MCF 10A (cell line): ENCODE measurements around the gene CELF4. TPM values are rescaled to one million over a fixed set of nuclear protein-coding genes. Genes with fewer than 3 reads are reported as not detected.

Experiments used
- BruUV-seq: library from RNA; stranded (reverse); fragments of 400-500 nt; replicated peaks from 2 replicates; lab custom pipeline; 2021; lab: Mats Ljungman, UMichigan
- CTCF ChIA-PET: fragments of 300-600 bp; sonication (Branson Sonifier 250); formaldehyde crosslinking; extraction: SDS; loops from one replicate; lab custom pipeline; 2021; ENCODE audit warnings: antibody characterized with exemption, inconsistent platforms; lab: Yijun Ruan, JAX
- POLR2A ChIA-PET: fragments of 300-600, 350-650 bp; sonication (Branson Sonifier 250); formaldehyde crosslinking; extraction: SDS; loops from one replicate; lab custom pipeline; 2020; ENCODE audit warnings: antibody characterized with exemption, inconsistent platforms; lab: Yijun Ruan, JAX
- DNase-seq: peaks from one replicate; pipeline ENCODE4 v3.0.0-alpha.2; 2018; ENCODE audit not compliant: unreplicated experiment
- H3K27ac Mint-ChIP-seq: one replicate; pipeline ENCODE4 v1.8.0; 2022; ENCODE audit warnings: mild to moderate bottlenecking, low read depth, mixed read lengths; ENCODE audit not compliant: unreplicated experiment
- H3K27me3 Mint-ChIP-seq: one replicate; pipeline ENCODE4 v1.8.0; 2022; ENCODE audit warnings: mixed read lengths; ENCODE audit not compliant: insufficient read depth, unreplicated experiment
- H3K36me3 Mint-ChIP-seq: one replicate; pipeline ENCODE4 v1.8.0; 2022; ENCODE audit warnings: mild to moderate bottlenecking, moderate library complexity, mixed read lengths; ENCODE audit not compliant: insufficient read depth, unreplicated experiment
- H3K4me1 Mint-ChIP-seq: one replicate; pipeline ENCODE4 v1.8.0; 2022; ENCODE audit warnings: mixed read lengths; ENCODE audit not compliant: insufficient read depth, unreplicated experiment
- H3K4me3 Mint-ChIP-seq: one replicate; pipeline ENCODE4 v1.8.0; 2022; ENCODE audit warnings: mild to moderate bottlenecking, moderate library complexity, mixed read lengths; ENCODE audit not compliant: unreplicated experiment
- H3K9me3 Mint-ChIP-seq: one replicate; pipeline ENCODE4 v1.8.0; 2022; ENCODE audit warnings: mixed read lengths; ENCODE audit not compliant: unreplicated experiment
- intact Hi-C: fragments of 100-400 bp; cut with micrococcal nuclease; formaldehyde crosslinking; loops from 2 replicates; pipeline ENCODE4 v1.14.1; 2022
- total RNA-seq: library from RNA; stranded (reverse); gene quantifications from 2 replicates; pipeline ENCODE4 v1.2.3, GENCODE V29; 2022
- TF ChIP-seq, protein P1 (sequence below): fragments of 200-600 bp; IDR thresholded peaks from one replicate; pipeline ENCODE4 v1.8.0; 2022; ENCODE audit warnings: antibody characterized with exemption, mild to moderate bottlenecking; ENCODE audit not compliant: unreplicated experiment

Gene CELF4
- total RNA-seq, 1 experiment from 2014 or later: not detected

- no peak for DNase-seq
- no TSS peak for BruUV-seq
- intact Hi-C loops: no loop called here
- H3K4me1 Mint-ChIP-seq: peaks cover 5% of the 10 kb centered on the region
- TF ChIP-seq, protein P1, sequence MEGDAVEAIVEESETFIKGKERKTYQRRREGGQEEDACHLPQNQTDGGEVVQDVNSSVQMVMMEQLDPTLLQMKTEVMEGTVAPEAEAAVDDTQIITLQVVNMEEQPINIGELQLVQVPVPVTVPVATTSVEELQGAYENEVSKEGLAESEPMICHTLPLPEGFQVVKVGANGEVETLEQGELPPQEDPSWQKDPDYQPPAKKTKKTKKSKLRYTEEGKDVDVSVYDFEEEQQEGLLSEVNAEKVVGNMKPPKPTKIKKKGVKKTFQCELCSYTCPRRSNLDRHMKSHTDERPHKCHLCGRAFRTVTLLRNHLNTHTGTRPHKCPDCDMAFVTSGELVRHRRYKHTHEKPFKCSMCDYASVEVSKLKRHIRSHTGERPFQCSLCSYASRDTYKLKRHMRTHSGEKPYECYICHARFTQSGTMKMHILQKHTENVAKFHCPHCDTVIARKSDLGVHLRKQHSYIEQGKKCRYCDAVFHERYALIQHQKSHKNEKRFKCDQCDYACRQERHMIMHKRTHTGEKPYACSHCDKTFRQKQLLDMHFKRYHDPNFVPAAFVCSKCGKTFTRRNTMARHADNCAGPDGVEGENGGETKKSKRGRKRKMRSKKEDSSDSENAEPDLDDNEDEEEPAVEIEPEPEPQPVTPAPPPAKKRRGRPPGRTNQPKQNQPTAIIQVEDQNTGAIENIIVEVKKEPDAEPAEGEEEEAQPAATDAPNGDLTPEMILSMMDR: no peak
- no peak overlapping the region for H3K27ac Mint-ChIP-seq
- ChIA-PET POLR2A (no interaction called here), CTCF (interaction anchor here (0.5 kb wide), 1 partner anchor 51 kb away, joined by 3 read pairs; no protein-coding TSS in a partner anchor)
- H3K36me3 Mint-ChIP-seq: no peaks in the 10 kb centered on the region
- H3K27me3 Mint-ChIP-seq: peaks cover 41% of the 10 kb centered on the region
- no peaks in the 10 kb centered on the region for H3K9me3 Mint-ChIP-seq
- no peak overlapping the region for H3K4me3 Mint-ChIP-seq
These were observed 197.3 kb downstream of the CELF4 start for GRCh38 chr18:37368110-37368954.

DNA sequence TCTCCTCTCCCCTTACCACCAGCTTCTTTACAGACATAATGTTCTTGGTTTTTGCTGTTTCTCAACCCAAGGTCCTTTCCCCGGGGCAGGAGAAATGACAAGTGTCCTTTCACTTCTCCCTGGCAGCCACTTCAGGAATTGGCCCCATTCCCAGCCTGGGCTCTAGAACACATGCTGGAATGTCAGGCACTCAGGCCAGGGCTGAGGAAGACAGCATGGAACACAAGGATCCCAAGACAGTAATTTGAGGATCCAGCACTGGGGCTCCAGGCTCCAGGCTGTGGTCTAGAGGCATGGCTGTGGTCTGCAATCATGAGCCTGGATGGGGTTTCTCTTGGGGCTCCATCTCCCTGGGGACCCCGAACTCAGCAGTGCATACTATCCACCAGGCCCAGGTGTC is 201.4 kb downstream of the CELF4 start:
- Mint-ChIP-seq H3K27me3 (peaks cover 12% of the 10 kb centered on the region), H3K4me3 (peak overlapping the region; percentile 5), H3K36me3 (no peaks in the 10 kb centered on the region), H3K4me1 (peaks cover 5% of the 10 kb centered on the region), H3K9me3 (no peaks in the 10 kb centered on the region), H3K27ac (no peak overlapping the region)
- TF ChIP-seq, protein P1: no peak
- BruUV-seq: no TSS peak
- DNase-seq: peak; percentile 73
- POLR2A ChIA-PET: interaction anchor here (0.6 kb wide), 1 partner anchor 1073 kb away, joined by 3 read pairs; no protein-coding TSS in a partner anchor
- CTCF ChIA-PET: interaction anchor here (1.2 kb wide), 1 partner anchor 22 kb away, joined by 3 read pairs; no protein-coding TSS in a partner anchor
- intact Hi-C loops: no loop called here

GRCh38 chr18:37362158-37362890 is 203.3 kb downstream of the CELF4 start:
- TF ChIP-seq, protein P1: no peak
- Mint-ChIP-seq H3K4me1 (peaks cover 5% of the 10 kb centered on the region), H3K36me3 (no peaks in the 10 kb centered on the region), H3K27ac (no peak overlapping the region), H3K27me3 (no peaks in the 10 kb centered on the region), H3K4me3 (no peak overlapping the region), H3K9me3 (no peaks in the 10 kb centered on the region)
- intact Hi-C loops: no loop called here
- no TSS peak for BruUV-seq
- CTCF ChIA-PET: interaction anchor here (0.5 to 0.7 kb wide), 3 partner anchors 69 to 1073 kb away, joined by 3 read pairs; no protein-coding TSS in a partner anchor
- no peak for DNase-seq
- POLR2A ChIA-PET: no interaction called here
